ENCODE measurements around the gene ALDH1L1. TPM values are rescaled to one million over a fixed set of nuclear protein-coding genes. Genes with fewer than 3 reads are reported as not detected.

The ALDH1L1 gene
- total and polyA plus RNA-seq, 2 donors (not counting 1 experiment from before 2014, with no cell fraction given) = not detected

- Histone ChIP-seq H4K20me1 (ENCODE audit: control insufficient read depth, insufficient read depth, low read length, poor library complexity, severe bottlenecking) (no peaks in the 10 kb centered on the region), H3K36me3 (replicated peaks in 1 of 2; ENCODE audit: control extremely low read depth in 1 of 2, control insufficient read depth in 1 of 2, extremely low read depth in 1 of 2, insufficient read depth in 2 of 2, low read length in 1 of 2) (no peaks in the 10 kb centered on the region), H3K9me3 (ENCODE audit: control extremely low read depth in 1 of 3, control insufficient read depth in 2 of 3, insufficient read depth in 1 of 3, low read length in 2 of 3) (peaks cover 0 to 4% (median 0%) of the 10 kb centered on the region in 3 donors), H3K9ac (ENCODE audit: low read length) (no peak overlapping the region), H3K27ac (ENCODE audit: low read length in 2 of 2) (no peak overlapping the region), H3K27me3 (replicated peaks in 1 of 4; ENCODE audit: control extremely low read depth in 1 of 4, control insufficient read depth in 3 of 4, insufficient read depth in 4 of 4, low read length in 3 of 4) (no peaks in the 10 kb centered on the region), H3K4me3 (ENCODE audit: control extremely low read depth in 1 of 5, extremely low read depth in 1 of 5, insufficient read depth in 1 of 5, low read depth in 2 of 5, low read length in 4 of 5) (no peak overlapping the region), H3K79me2 (ENCODE audit: control insufficient read depth, insufficient read depth, low read length) (no peaks in the 10 kb centered on the region), H3K4me2 (replicated peaks; ENCODE audit: low read depth, low read length, poor library complexity, severe bottlenecking) (no peak overlapping the region), H3K4me1 (ENCODE audit: control insufficient read depth in 2 of 2, insufficient read depth in 2 of 2, low read length in 2 of 2) (no peaks in the 10 kb centered on the region), H2AFZ (ENCODE audit: insufficient read depth, low read depth, low read length, poor library complexity, severe bottlenecking) (no peak overlapping the region)
- Mint-ChIP-seq H3K27ac (no peak overlapping the region), H3K4me3 (no peak overlapping the region), H3K27me3 (peaks cover 3% of the 10 kb centered on the region), H3K9me3 (ENCODE audit: insufficient read depth) (no peaks in the 10 kb centered on the region), H3K4me1 (no peaks in the 10 kb centered on the region)
- TF ChIP-seq EZH2 (IDR thresholded peaks at IDR 0.05; ENCODE audit: borderline replicate concordance, insufficient read depth, low read depth, low read length, poor library complexity, severe bottlenecking) (no peak), CTCF (IDR thresholded peaks at IDR 0.05) (no peak)
- no peak for ATAC-seq (ENCODE audit: low read depth)
- ChIA-PET CTCF (interaction anchor here (0.5 to 3.4 kb wide), 4 partner anchors 13 to 373 kb away, joined by 3 to 11 read pairs (median 4); no protein-coding TSS in a partner anchor), POLR2A (no interaction called here)
- intact Hi-C loops (cut with micrococcal nuclease) = no loop called here
- 72% methylated on average over 4 of the region's 6 CpGs for WGBS (ENCODE audit: insufficient coverage)
- no peak for DNase-seq
Measured at GRCh38 chr3:126151562-126152302, 28.7 kb downstream of the ALDH1L1 start.

GRCh38 chr3:126149960-126150515 is 30.3 kb downstream of the ALDH1L1 start:
- POLR2A ChIA-PET = no interaction called here
- intact Hi-C loops (cut with micrococcal nuclease) = no loop called here
- no peak for TF ChIP-seq EZH2 (IDR thresholded peaks at IDR 0.05; ENCODE audit: borderline replicate concordance, insufficient read depth, low read depth, low read length, poor library complexity, severe bottlenecking)
- no peak for TF ChIP-seq CTCF (IDR thresholded peaks at IDR 0.05)
- Histone ChIP-seq H3K9ac (ENCODE audit: low read length) (no peak overlapping the region), H2AFZ (ENCODE audit: insufficient read depth, low read depth, low read length, poor library complexity, severe bottlenecking) (no peak overlapping the region), H3K9me3 (ENCODE audit: control extremely low read depth in 1 of 3, control insufficient read depth in 2 of 3, insufficient read depth in 1 of 3, low read length in 2 of 3) (no peaks in the 10 kb centered on the region), H3K4me1 (ENCODE audit: control insufficient read depth in 2 of 2, insufficient read depth in 2 of 2, low read length in 2 of 2) (no peaks in the 10 kb centered on the region), H4K20me1 (ENCODE audit: control insufficient read depth, insufficient read depth, low read length, poor library complexity, severe bottlenecking) (no peaks in the 10 kb centered on the region), H3K27me3 (replicated peaks in 1 of 4; ENCODE audit: control extremely low read depth in 1 of 4, control insufficient read depth in 3 of 4, insufficient read depth in 4 of 4, low read length in 3 of 4) (no peaks in the 10 kb centered on the region), H3K36me3 (replicated peaks in 1 of 2; ENCODE audit: control extremely low read depth in 1 of 2, control insufficient read depth in 1 of 2, extremely low read depth in 1 of 2, insufficient read depth in 2 of 2, low read length in 1 of 2) (no peaks in the 10 kb centered on the region), H3K79me2 (ENCODE audit: control insufficient read depth, insufficient read depth, low read length) (no peaks in the 10 kb centered on the region), H3K4me3 (ENCODE audit: control extremely low read depth in 1 of 5, extremely low read depth in 1 of 5, insufficient read depth in 1 of 5, low read depth in 2 of 5, low read length in 4 of 5) (no peak overlapping the region), H3K4me2 (replicated peaks; ENCODE audit: low read depth, low read length, poor library complexity, severe bottlenecking) (no peak overlapping the region), H3K27ac (ENCODE audit: low read length in 2 of 2) (no peak overlapping the region)
- WGBS (ENCODE audit: insufficient coverage) = 83% methylated on average over 7 of the region's 7 CpGs
- CTCF ChIA-PET = interaction anchor here (1.1 to 3.4 kb wide), 3 partner anchors 11 to 17 kb away, joined by 3 to 11 read pairs (median 4); no protein-coding TSS in a partner anchor
- no peak overlapping the region for H3K4me3 Mint-ChIP-seq
- no peaks in the 10 kb centered on the region for H3K4me1 Mint-ChIP-seq
- no peaks in the 10 kb centered on the region for H3K9me3 Mint-ChIP-seq (ENCODE audit: insufficient read depth)
- no peak overlapping the region for H3K27ac Mint-ChIP-seq
- DNase-seq (no peak), ATAC-seq (ENCODE audit: low read depth) (no peak)
- peaks cover 3% of the 10 kb centered on the region for H3K27me3 Mint-ChIP-seq
